Fibroblast of lung (primary cell): ENCODE data around the gene TRIM37.

Experiments
- CTCF ChIP-seq, 2 donors: IDR thresholded peaks in 1 of 2; conservative IDR thresholded peaks in 1 of 2; 1 replicate in 1 of 2; 2 replicates in 1 of 2; pipeline ENCODE4 v1.5.1; 2011 to 2012; ENCODE audit warnings: low read length in 2 of 2, control low read depth in 1 of 2, inconsistent platforms in 1 of 2, low read depth in 1 of 2, mild to moderate bottlenecking in 1 of 2
- EZH2 ChIP-seq: IDR thresholded peaks from 2 replicates; pipeline ENCODE4 v1.5.1; 2012; ENCODE audit warnings: low read length, control low read depth, mild to moderate bottlenecking; ENCODE audit errors: missing control alignments

GRCh38 chr17:58996968-58997367, 109.7 kb downstream of the TRIM37 start:
- TF ChIP-seq EZH2 (no peak), CTCF (conservative IDR thresholded peaks at IDR 0.05 in 1 of 2, IDR thresholded peaks at IDR 0.05 in 1 of 2; ENCODE audit: low read depth in 1 of 2, low read length in 2 of 2) (no peak)
